K562 (cell line): ENCODE data around the gene KCTD3. TPM values are rescaled to one million over a fixed set of nuclear protein-coding genes. Genes with fewer than 3 reads are reported as not detected.

Experiments used
- ATAC-seq: fragments of 200-7000 bp; cut with Tn5 transposase; 3 replicates; pipeline ENCODE4 v1.9.1; 2020; ENCODE audit warnings: moderate library complexity
- BruUV-seq: library from RNA; stranded (reverse); fragments of 400-500 nt; replicated peaks from 2 replicates; lab custom pipeline; 2021; lab: Mats Ljungman, UMichigan
- CTCF ChIA-PET: fragments of 300-600 bp; formaldehyde crosslinking; extraction: SDS; loops from one replicate; lab custom pipeline; 2021; ENCODE audit warnings: low intra/inter-chr PET ratio; lab: Yijun Ruan, JAX
- POLR2A ChIA-PET: fragments of 300-600, 350-650 bp; sonication (Branson Sonifier 250); formaldehyde crosslinking; extraction: SDS; loops from one replicate; lab custom pipeline; 2021; ENCODE audit warnings: antibody characterized with exemption, inconsistent platforms; lab: Yijun Ruan, JAX
- DNase-seq, 4 experiments: peaks; one replicate each; pipeline versions ENCODE4 v3.0.0 to v3.0.0-alpha.2; 2011 to 2018; ENCODE audit warnings: low spot score in 3 of 4, mixed read lengths in 3 of 4; ENCODE audit errors: extremely low read depth in 1 of 4
- FAIRE-seq: peaks from 2 replicates; lab custom pipeline; 2011; peaks lifted over from hg19 to GRCh38; lab: Jason Lieb, UNC
- H2AFZ ChIP-seq: 2 replicates; pipeline ENCODE4 v1.6.0; 2011; ENCODE audit warnings: low read depth, low read length, control low read depth, inconsistent platforms
- H3K27ac ChIP-seq: fragments of 200-600 bp; 3 replicates; pipeline ENCODE4 v1.8.0; 2011; ENCODE audit warnings: low read depth, mild to moderate bottlenecking, control low read depth, inconsistent platforms, low read length, moderate library complexity, mixed read lengths; ENCODE audit errors: extremely low read depth
- H3K27me3 ChIP-seq, 2 experiments: fragments of 300-600 bp in 1 of 2; 2 replicates in 1 of 2; 3 replicates in 1 of 2; pipeline versions ENCODE4 v1.6.0 to v1.8.0; 2011; ENCODE audit warnings: inconsistent platforms in 2 of 2, low read length in 2 of 2, mild to moderate bottlenecking in 1 of 2, mixed read lengths in 1 of 2, moderate library complexity in 1 of 2; ENCODE audit not compliant: control insufficient read depth in 2 of 2, insufficient read depth in 2 of 2
- H3K36me3 ChIP-seq: fragments of 300-600 bp; 3 replicates; pipeline ENCODE4 v1.8.0; 2011; ENCODE audit warnings: mild to moderate bottlenecking, low read length, inconsistent platforms; ENCODE audit not compliant: control insufficient read depth, insufficient read depth
- H3K4me1 ChIP-seq, 2 experiments: fragments of 200-600 bp in 1 of 2; replicated peaks in 1 of 2; 2 replicates in 1 of 2; 3 replicates in 1 of 2; pipeline versions ENCODE4 v1.5.1 to v1.8.0; 2011; ENCODE audit warnings: inconsistent platforms in 2 of 2, low read length in 2 of 2, mild to moderate bottlenecking in 1 of 2, mixed read lengths in 1 of 2, moderate library complexity in 1 of 2; ENCODE audit not compliant: control insufficient read depth in 2 of 2, insufficient read depth in 2 of 2
- H3K4me2 ChIP-seq: 2 replicates; pipeline ENCODE4 v1.6.1; 2011; ENCODE audit warnings: low read length, control low read depth, inconsistent platforms, mixed read lengths; ENCODE audit not compliant: insufficient read depth
- H3K4me3 ChIP-seq: fragments of 200-600 bp; sonication (generic), shearing (Covaris generic); 2 replicates; pipeline ENCODE4 v1.5.1; 2016; ENCODE audit warnings: control low read depth, inconsistent platforms
- H3K79me2 ChIP-seq: fragments of 200-600 bp; 3 replicates; pipeline ENCODE4 v1.8.0; 2011; ENCODE audit warnings: low read length, inconsistent platforms; ENCODE audit not compliant: control insufficient read depth, insufficient read depth
- H3K9ac ChIP-seq, 2 experiments: 2 replicates each; pipeline versions ENCODE4 v1.6.0 to v1.6.1; 2011; ENCODE audit warnings: low read depth in 2 of 2, low read length in 2 of 2, control low read depth in 1 of 2, inconsistent platforms in 1 of 2, mild to moderate bottlenecking in 1 of 2, mixed read lengths in 1 of 2; ENCODE audit not compliant: insufficient read depth in 1 of 2
- H3K9me1 ChIP-seq: one replicate; pipeline ENCODE4 v1.6.0; 2011; ENCODE audit warnings: inconsistent platforms, mild to moderate bottlenecking, low read length, moderate library complexity; ENCODE audit not compliant: control insufficient read depth, insufficient read depth
- H3K9me3 ChIP-seq: replicated peaks from 2 replicates; pipeline ENCODE4 v1.5.1; 2011; ENCODE audit warnings: low read depth, low read length, inconsistent platforms; ENCODE audit not compliant: control insufficient read depth, insufficient read depth
- H4K20me1 ChIP-seq: replicated peaks from 2 replicates; pipeline ENCODE4 v1.6.1; 2011; ENCODE audit warnings: low read length, inconsistent platforms, mixed read lengths; ENCODE audit not compliant: control insufficient read depth, insufficient read depth
- CTCF ChIP-seq, 3 experiments: IDR thresholded peaks in 2 of 3; conservative IDR thresholded peaks in 1 of 3; 2 replicates each; pipeline ENCODE4 v1.5.1; 2011 to 2012; ENCODE audit warnings: low read length in 3 of 3, mild to moderate bottlenecking in 3 of 3, control low read depth in 2 of 3, improper control_type of control experiment in 1 of 3, inconsistent platforms in 1 of 3, low read depth in 1 of 3, mixed read lengths in 1 of 3, moderate library complexity in 1 of 3; ENCODE audit not compliant: insufficient read depth in 2 of 3
- DACH1 ChIP-seq: fragments of 450-650 bp; IDR thresholded peaks from 2 replicates; pipeline ENCODE4 v1.6.1; 2018; ENCODE audit not compliant: partially characterized antibody
- DEAF1 ChIP-seq: fragments of 450-650 bp; formaldehyde crosslinking; IDR thresholded peaks from 2 replicates; pipeline ENCODE4 v1.4.0; 2020; ENCODE audit warnings: mild to moderate bottlenecking, moderate library complexity
- POLR2H ChIP-seq: IDR thresholded peaks from 2 replicates; pipeline ENCODE4 v1.6.1; 2016; ENCODE audit warnings: missing genetic modification characterization, low read depth, mild to moderate bottlenecking, control low read depth, missing compliant biosample characterization, moderate library complexity
- RAD21 ChIP-seq, 2 experiments: fragments of 250-450 bp in 1 of 2; fragments of 450-650 bp in 1 of 2; sonication (Bioruptor Pico) in 1 of 2; formaldehyde crosslinking in 1 of 2; IDR thresholded peaks in 1 of 2; conservative IDR thresholded peaks in 1 of 2; 2 replicates each; pipeline versions ENCODE4 v1.4.0 to v1.8.0; 2020 to 2022; ENCODE audit warnings: mild to moderate bottlenecking in 2 of 2, moderate library complexity in 1 of 2
- RB1 ChIP-seq: fragments of 450-650 bp; IDR thresholded peaks from 2 replicates; pipeline ENCODE4 v1.6.1; 2017; ENCODE audit warnings: low read depth, mild to moderate bottlenecking
- WGBS: fragments of 100-300 bp; shearing (Covaris generic); methylation state at CpG from one replicate; pipeline ENCODE4 v1.1.6; 2016; ENCODE audit warnings: low coverage, mixed read lengths; ENCODE audit not compliant: insufficient coverage; ENCODE audit errors: missing lambda C conversion rate; 5-methylcytosine and 5-hydroxymethylcytosine counted together
- in situ Hi-C: fragments of 300-500 bp; cut with MboI; formaldehyde crosslinking; loops from 4 replicates; pipeline ENCODE4 v1.15.0; 2018; ENCODE audit warnings: inconsistent platforms, mixed read lengths
- intact Hi-C: fragments of 100-400 bp; cut with micrococcal nuclease; formaldehyde crosslinking; loops from 2 replicates; pipeline ENCODE4 v1.14.2; 2022
- polyA plus RNA-seq, 8 experiments: library from polyadenylated mRNA; depleted of rRNA in 4 of 8; stranded (reverse) in 5 of 8; unstranded in 3 of 8; fragments of >200 nt; fragmentation: Nextera tagmentation in 2 of 8; fragmentation: Illumina TruSeq in 1 of 8; extraction: Ambion mirVana in 2 of 8; extraction: Trizol in 1 of 8; gene quantifications; 2 replicates each; pipeline versions ENCODE4 v1.2.1 to v1.2.3, GENCODE V29; 2011 to 2014; ENCODE audit warnings: inconsistent platforms in 1 of 8, missing spikeins in 1 of 8
- total RNA-seq, 7 experiments: library from RNA; depleted of rRNA in 6 of 7; stranded (reverse); fragments of >200 nt in 6 of 7; fragmentation: Illumina TruSeq in 2 of 7; extraction: Trizol in 2 of 7; gene quantifications; 2 replicates each; pipeline versions ENCODE4 v1.2.1 to v1.2.3, GENCODE V29; 2011 to 2021; ENCODE audit warnings: low replicate concordance in 1 of 7

Gene KCTD3
- total and polyA plus RNA-seq, 9 of the 15 experiments (the other 6 are each of a cell fraction or from before 2014, with no cell fraction given): 12.8 to 77.1 (median 44.3) TPM

GRCh38 chr1:215606564-215607168 lies 39.6 kb downstream of the KCTD3 start:
- Histone ChIP-seq H3K27me3 (no peaks in the 10 kb centered on the region), H2AFZ (no peak overlapping the region), H3K4me2 (no peak overlapping the region), H3K36me3 (peaks cover 85% of the 10 kb centered on the region), H3K4me1 (no peaks in the 10 kb centered on the region), H3K9me1 (no peaks in the 10 kb centered on the region), H3K9me3 (no peaks in the 10 kb centered on the region), H3K27ac (no peak overlapping the region), H3K9ac (no peak overlapping the region), H4K20me1 (no peaks in the 10 kb centered on the region), H3K79me2 (no peaks in the 10 kb centered on the region), H3K4me3 (no peak overlapping the region)
- peak; percentile 31 to 65; a peak in 3 of 4 replicates for TF ChIP-seq RAD21 (CRISPR knock-in tag; conservative IDR thresholded peaks at IDR 0.05 in 1 of 2, IDR thresholded peaks at IDR 0.05 in 1 of 2)
- peak in 1 of 3 experiments; percentile 57; a peak in 2 of 6 replicates for TF ChIP-seq CTCF (IDR thresholded peaks at IDR 0.05 in 2 of 3, conservative IDR thresholded peaks at IDR 0.05 in 1 of 3; ENCODE audit: insufficient read depth in 2 of 3, low read depth in 1 of 3, low read length in 3 of 3)
- no peak for TF ChIP-seq RB1
- peak; percentile 33 for TF ChIP-seq DACH1
- TF ChIP-seq DEAF1 (CRISPR knock-in tag): 0 out of 2 replicates have a peak, but pooled peaks have one; percentile 16
- 0 out of 2 replicates have a peak, but pooled peaks have one; percentile 18 for TF ChIP-seq POLR2H (tag)
- ChIA-PET POLR2A (no interaction called here), CTCF (interaction anchor here (1.1 to 1.6 kb wide), 2 partner anchors 945 to 948 kb away, joined by 4 read pairs; no protein-coding TSS in a partner anchor)
- ATAC-seq (peak; percentile 78), DNase-seq (peak in 2 of 4 experiments; percentile 20 to 23), FAIRE-seq (no peak)
- BruUV-seq: no TSS peak
- intact Hi-C loops (loop anchor here (1.0 to 10.0 kb wide), 3 partner anchors 58 to 392 kb away; no protein-coding TSS in a partner anchor), in situ Hi-C loops (no loop called here)
- WGBS: 73% methylated on average over 2 of the region's 2 CpGs
